ENCODE results near the gene CDK2AP2. TPM values are rescaled to one million over a fixed set of nuclear protein-coding genes. Genes with fewer than 3 reads are reported as not detected.
A peak's percentile ranks its signal among the peaks of the same experiment; 100 is the strongest.

Gene CDK2AP2
- total RNA-seq, 1 donor from 2014 or later: 21.9 TPM

DNA sequence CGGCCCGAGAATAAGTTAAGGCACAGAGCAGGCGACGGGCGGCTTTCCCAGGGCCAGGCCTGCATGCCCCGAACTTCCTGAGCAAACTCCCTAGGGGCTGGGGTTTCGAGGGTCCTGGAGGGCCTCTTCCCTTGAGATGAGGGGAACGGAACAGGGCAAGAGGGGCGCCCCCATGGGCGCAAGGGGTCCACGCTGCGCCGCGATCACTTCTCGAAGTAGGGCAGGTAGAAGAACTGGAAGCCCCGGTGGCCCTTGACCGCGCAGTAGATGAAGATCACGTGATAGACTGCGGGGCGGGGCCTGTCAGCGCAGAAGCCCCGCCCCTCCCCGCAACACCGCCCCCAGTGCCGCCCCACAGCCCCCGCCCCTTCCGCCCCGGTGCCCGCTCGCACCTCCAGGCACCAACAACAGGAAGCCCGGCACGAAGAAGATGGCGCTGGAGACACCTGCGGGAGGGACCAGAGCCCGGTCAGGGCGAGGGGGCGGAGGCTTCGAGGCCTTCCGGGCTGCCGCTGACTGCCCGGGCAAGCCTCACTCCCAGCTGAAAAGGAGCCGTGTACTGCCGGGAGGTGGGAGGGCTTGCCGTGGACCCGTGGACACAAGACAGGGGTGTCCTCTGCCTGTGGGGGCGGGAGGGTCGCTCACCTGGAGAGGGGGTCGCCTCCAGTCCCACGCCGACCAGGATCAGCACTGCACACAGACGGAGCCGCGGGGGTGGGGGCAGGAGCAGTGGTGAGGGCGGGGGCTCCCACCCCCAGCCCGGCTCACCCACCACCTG is 43.4 kb downstream of the CDK2AP2 start:
- peaks cover 5% of the 10 kb centered on the region for H3K9me3 Mint-ChIP-seq (ENCODE audit: unreplicated experiment)
- H3K4me3 Mint-ChIP-seq (ENCODE audit: unreplicated experiment): peak overlapping the region; percentile 82
- peak; percentile 87 for DNase-seq
- TF ChIP-seq, protein P1, sequence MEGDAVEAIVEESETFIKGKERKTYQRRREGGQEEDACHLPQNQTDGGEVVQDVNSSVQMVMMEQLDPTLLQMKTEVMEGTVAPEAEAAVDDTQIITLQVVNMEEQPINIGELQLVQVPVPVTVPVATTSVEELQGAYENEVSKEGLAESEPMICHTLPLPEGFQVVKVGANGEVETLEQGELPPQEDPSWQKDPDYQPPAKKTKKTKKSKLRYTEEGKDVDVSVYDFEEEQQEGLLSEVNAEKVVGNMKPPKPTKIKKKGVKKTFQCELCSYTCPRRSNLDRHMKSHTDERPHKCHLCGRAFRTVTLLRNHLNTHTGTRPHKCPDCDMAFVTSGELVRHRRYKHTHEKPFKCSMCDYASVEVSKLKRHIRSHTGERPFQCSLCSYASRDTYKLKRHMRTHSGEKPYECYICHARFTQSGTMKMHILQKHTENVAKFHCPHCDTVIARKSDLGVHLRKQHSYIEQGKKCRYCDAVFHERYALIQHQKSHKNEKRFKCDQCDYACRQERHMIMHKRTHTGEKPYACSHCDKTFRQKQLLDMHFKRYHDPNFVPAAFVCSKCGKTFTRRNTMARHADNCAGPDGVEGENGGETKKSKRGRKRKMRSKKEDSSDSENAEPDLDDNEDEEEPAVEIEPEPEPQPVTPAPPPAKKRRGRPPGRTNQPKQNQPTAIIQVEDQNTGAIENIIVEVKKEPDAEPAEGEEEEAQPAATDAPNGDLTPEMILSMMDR (IDR thresholded peaks at IDR 0.05; ENCODE audit: partially characterized antibody, unreplicated experiment): no peak
- H3K27me3 Mint-ChIP-seq (ENCODE audit: unreplicated experiment): peaks cover 2% of the 10 kb centered on the region
- H3K27ac Mint-ChIP-seq (ENCODE audit: unreplicated experiment): peak overlapping the region; percentile 43
- no peaks in the 10 kb centered on the region for H3K36me3 Mint-ChIP-seq (ENCODE audit: unreplicated experiment)
- H3K4me1 Mint-ChIP-seq (ENCODE audit: low read depth, unreplicated experiment): peaks cover 4% of the 10 kb centered on the region

DNA sequence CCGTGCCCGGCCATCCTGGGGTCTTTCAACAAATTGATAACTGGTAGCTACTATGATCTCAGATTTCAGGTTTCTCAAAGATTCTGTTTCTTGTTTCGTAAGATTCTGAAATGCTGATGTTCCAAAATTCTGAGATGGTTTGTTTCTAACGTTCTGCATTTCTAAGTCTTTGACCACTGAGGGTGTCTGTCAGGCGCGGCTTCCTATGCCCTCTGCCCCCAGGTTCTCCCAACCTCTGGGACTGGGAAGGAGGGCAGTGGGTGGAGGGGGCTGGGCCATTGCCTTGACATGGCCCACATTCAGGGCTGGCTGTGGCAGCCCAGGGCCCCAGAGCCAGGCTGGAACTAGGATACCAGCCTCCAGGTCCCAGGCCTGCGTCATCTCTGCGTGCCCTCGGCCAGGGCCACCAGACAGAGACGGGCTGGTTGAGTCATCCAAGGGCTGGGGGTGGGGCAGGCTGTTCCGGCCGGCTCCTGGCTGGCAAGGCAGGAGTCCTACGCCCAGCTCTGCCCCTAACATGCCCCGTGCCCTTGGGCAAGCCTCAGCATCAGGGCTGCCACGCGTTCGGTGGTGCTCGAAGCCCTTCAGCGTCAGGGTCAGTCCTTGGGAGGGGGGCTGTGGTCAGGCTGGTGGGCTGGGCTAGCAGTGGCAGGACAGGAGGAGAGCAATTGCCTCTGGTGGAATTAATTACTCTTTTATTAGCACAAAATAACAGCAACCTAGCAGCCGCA is 44.1 kb downstream of the CDK2AP2 start:
- Mint-ChIP-seq H3K9me3 (ENCODE audit: unreplicated experiment) (peaks cover 3% of the 10 kb centered on the region), H3K27me3 (ENCODE audit: unreplicated experiment) (peaks cover 2% of the 10 kb centered on the region), H3K4me3 (ENCODE audit: unreplicated experiment) (peak overlapping the region; percentile 82), H3K27ac (ENCODE audit: unreplicated experiment) (no peak overlapping the region), H3K4me1 (ENCODE audit: low read depth, unreplicated experiment) (peaks cover 4% of the 10 kb centered on the region), H3K36me3 (ENCODE audit: unreplicated experiment) (no peaks in the 10 kb centered on the region)
- no peak for DNase-seq
- TF ChIP-seq, protein P1 (IDR thresholded peaks at IDR 0.05; ENCODE audit: partially characterized antibody, unreplicated experiment): no peak

DNA sequence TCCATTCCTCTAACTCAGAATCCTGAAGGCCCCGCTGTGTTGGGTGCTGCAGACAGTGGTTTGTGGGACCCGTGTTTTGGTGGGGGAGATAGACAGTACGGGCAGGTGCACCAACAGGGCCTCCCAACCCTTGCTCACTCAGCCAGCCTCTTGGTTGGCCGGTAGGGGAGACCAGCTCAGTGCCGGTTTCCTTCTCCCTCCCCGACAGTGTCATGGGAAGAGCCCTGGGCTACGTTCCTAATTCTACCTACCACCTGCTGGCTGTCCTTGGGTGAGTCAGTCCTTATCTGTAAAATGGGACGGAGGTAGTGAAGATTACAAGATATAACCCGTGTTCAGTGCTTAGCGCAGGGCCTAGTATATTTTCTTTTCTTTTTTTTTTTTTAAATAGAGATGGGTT is 44.8 kb downstream of the CDK2AP2 start:
- Mint-ChIP-seq H3K27me3 (ENCODE audit: unreplicated experiment) (peaks cover 2% of the 10 kb centered on the region), H3K9me3 (ENCODE audit: unreplicated experiment) (no peaks in the 10 kb centered on the region), H3K36me3 (ENCODE audit: unreplicated experiment) (no peaks in the 10 kb centered on the region), H3K4me3 (ENCODE audit: unreplicated experiment) (no peak overlapping the region), H3K4me1 (ENCODE audit: low read depth, unreplicated experiment) (peaks cover 4% of the 10 kb centered on the region), H3K27ac (ENCODE audit: unreplicated experiment) (no peak overlapping the region)
- DNase-seq: no peak
- TF ChIP-seq, protein P1 (IDR thresholded peaks at IDR 0.05; ENCODE audit: partially characterized antibody, unreplicated experiment): no peak

DNA sequence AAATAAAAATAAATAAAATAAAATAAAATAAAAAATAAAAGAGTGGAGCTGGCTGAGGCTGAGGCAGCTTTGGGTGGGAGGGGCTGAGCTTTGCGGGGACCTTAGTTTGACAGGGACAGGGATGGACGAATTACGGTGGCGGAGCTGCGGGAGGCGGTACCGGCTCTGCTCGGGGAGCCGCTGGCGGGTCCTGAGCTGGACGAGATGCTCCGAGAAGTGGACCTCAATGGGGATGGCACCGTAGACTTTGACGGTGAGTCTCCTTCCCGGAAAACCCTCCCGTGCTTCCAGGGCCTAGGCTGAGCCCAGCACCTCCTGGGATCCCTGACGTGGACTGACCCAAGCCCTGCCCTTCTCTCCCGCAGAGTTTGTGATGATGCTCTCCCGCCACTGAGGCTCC is 49.7 kb downstream of the CDK2AP2 start:
- Mint-ChIP-seq H3K9me3 (ENCODE audit: unreplicated experiment) (no peaks in the 10 kb centered on the region), H3K4me3 (ENCODE audit: unreplicated experiment) (no peak overlapping the region), H3K27me3 (ENCODE audit: unreplicated experiment) (peaks cover 7% of the 10 kb centered on the region), H3K4me1 (ENCODE audit: low read depth, unreplicated experiment) (no peaks in the 10 kb centered on the region), H3K36me3 (ENCODE audit: unreplicated experiment) (no peaks in the 10 kb centered on the region), H3K27ac (ENCODE audit: unreplicated experiment) (no peak overlapping the region)
- no peak for DNase-seq
- TF ChIP-seq, protein P1 (IDR thresholded peaks at IDR 0.05; ENCODE audit: partially characterized antibody, unreplicated experiment): no peak

DNA sequence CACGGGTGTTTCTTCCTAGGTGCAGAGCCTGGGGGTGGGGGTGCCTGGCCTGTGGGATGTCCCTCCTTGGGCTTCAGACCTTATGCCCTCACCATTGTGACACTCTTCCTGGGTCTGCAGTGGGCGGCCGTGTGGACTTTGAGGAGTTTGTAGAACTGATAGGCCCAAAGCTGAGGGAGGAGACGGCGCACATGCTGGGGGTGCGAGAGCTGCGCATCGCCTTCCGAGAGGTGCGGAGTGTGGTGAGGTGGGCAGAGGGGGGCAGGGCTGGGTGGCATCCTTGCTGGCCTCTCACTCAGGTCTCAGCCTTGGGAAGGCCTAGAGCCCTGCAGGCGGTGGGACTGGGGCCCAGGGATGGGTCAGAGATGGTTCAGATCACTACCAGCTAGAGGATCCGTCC is 50.5 kb downstream of the CDK2AP2 start:
- Mint-ChIP-seq H3K27ac (ENCODE audit: unreplicated experiment) (no peak overlapping the region), H3K4me1 (ENCODE audit: low read depth, unreplicated experiment) (no peaks in the 10 kb centered on the region), H3K9me3 (ENCODE audit: unreplicated experiment) (peaks cover 2% of the 10 kb centered on the region), H3K27me3 (ENCODE audit: unreplicated experiment) (peaks cover 7% of the 10 kb centered on the region), H3K36me3 (ENCODE audit: unreplicated experiment) (no peaks in the 10 kb centered on the region), H3K4me3 (ENCODE audit: unreplicated experiment) (no peak overlapping the region)
- TF ChIP-seq, protein P1 (IDR thresholded peaks at IDR 0.05; ENCODE audit: partially characterized antibody, unreplicated experiment): no peak
- no peak for DNase-seq
